Urinary bladder (tissue), 4 donors: ENCODE measurements around the gene DKKL1. TPM values are rescaled to one million over a fixed set of nuclear protein-coding genes. Genes with fewer than 3 reads are reported as not detected.
A peak's percentile ranks its signal among the peaks of the same experiment; 100 is the strongest.
"Not testable (repeated sequence)": the region's sequence is repeated elsewhere in the genome, so short reads cannot be mapped to it uniquely, and the experiment has no call there.

Source experiments
- DNase-seq: peaks from one replicate; pipeline ENCODE4 v3.0.0-alpha.2; 2015; ENCODE audit errors: extremely low spot score
- H3K27ac ChIP-seq: one replicate; pipeline ENCODE4 v1.5.1; 2013; ENCODE audit warnings: low read depth, mild to moderate bottlenecking, moderate library complexity
- H3K36me3 ChIP-seq: one replicate; pipeline ENCODE4 v1.6.1; 2013; ENCODE audit warnings: mild to moderate bottlenecking, moderate library complexity; ENCODE audit not compliant: insufficient read depth
- H3K4me1 ChIP-seq: one replicate; pipeline ENCODE4 v1.6.1; 2013; ENCODE audit warnings: mild to moderate bottlenecking, moderate library complexity; ENCODE audit not compliant: insufficient read depth
- H3K4me3 ChIP-seq: one replicate; pipeline ENCODE4 v1.5.1; 2013; ENCODE audit warnings: low read depth, low read length
- WGBS: extraction: QIAGEN DNeasy Blood & Tissue Kit; methylation state at CpG from one replicate; pipeline ENCODE4 v1.1.7; 2013; 5-methylcytosine and 5-hydroxymethylcytosine counted together
- polyA plus RNA-seq: library from polyadenylated mRNA; stranded (reverse); fragments of 200-250 nt; gene quantifications from one replicate; pipeline ENCODE4 v1.2.3, GENCODE V29; 2013
- total RNA-seq: library from RNA; depleted of rRNA; stranded (reverse); fragments of >200 nt; gene quantifications from one replicate; pipeline ENCODE4 v1.2.3, GENCODE V29; 2014
- donor health status: healthy with polysubstance abuse.
- donor health status: healthy.

The DKKL1 gene
- total RNA-seq (not detected), polyA plus RNA-seq (0.46 TPM)

DNA sequence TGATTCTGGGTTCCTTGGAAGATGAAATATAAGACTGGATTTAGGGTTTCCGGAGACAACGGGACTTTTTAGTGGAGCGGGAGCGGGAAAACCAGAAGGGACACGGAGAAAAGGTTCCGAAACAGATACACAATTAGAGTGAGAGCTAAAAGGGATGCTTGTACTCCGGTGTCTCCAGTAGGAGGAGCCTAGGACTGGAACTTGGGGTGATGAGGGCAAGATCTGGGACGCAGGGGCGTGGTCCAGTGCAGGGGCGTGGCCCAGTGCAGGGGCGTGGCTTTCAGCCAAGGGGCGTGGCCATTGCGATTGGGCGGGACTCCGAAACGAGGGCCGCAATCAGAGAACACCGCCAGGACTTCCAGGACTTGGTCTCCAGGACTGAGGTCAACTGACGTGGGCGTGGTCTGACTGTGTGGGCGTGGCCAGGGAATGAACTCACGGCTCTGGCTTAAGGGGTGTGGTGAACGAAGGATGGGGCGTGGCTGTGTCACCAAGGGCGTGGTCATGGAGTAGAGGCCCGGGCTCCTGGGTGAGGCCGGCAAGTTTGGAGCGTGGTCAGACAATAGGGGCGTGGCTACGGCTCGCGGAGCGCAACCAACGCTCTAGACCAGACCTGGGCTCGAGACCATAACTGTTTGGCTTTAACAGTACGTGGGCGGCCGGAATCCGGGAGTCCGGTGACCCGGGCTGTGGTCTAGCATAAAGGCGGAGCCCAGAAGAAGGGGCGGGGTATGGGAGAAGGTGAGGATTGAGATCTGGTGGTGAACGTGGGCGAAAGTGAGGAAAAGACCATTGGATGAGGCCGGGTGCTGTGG lies at the start of gene DKKL1:
TSS of gene DKKL1 (plus strand) at position 610 of the 815 bp plus-strand sequence. CDS start at position 732, 122 bp downstream.
- Histone ChIP-seq H3K36me3 (no peaks in the 10 kb centered on the region), H3K4me3 (peak within 1 kb of the TSS; percentile 63), H3K4me1 (no peaks in the 10 kb centered on the region), H3K27ac (peak within 1 kb of the TSS; percentile 30)
- WGBS = 1% methylated on average over 46 of the region's 46 CpGs
- peak; percentile 93 for DNase-seq

DNA sequence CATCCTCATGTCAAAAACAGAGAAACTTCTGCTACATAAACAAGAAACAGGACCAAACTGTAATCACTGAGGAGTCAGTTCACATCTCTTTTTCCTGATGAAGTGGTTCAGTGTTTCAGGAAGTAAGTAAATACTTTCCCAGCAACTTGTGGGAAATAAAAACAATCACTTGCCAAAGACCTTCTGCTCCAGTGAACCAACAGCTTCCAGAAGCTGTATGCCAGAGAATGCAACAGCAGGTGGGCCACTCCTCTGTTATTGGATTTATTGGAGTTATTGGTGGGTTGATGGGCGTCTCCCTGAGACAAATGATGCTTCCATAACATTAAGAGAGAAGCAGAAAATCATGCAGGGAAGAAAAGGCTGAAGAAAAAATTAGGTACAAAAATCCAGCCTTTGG lies 48.6 kb upstream of the DKKL1 start:
- no peak overlapping the region for H3K4me3 ChIP-seq
- H3K27ac ChIP-seq = no peak overlapping the region
- 77% methylated on average over 1 of the region's 1 CpG for WGBS
- no peaks in the 10 kb centered on the region for H3K4me1 ChIP-seq
- DNase-seq = no peak
- H3K36me3 ChIP-seq = no peaks in the 10 kb centered on the region

DNA sequence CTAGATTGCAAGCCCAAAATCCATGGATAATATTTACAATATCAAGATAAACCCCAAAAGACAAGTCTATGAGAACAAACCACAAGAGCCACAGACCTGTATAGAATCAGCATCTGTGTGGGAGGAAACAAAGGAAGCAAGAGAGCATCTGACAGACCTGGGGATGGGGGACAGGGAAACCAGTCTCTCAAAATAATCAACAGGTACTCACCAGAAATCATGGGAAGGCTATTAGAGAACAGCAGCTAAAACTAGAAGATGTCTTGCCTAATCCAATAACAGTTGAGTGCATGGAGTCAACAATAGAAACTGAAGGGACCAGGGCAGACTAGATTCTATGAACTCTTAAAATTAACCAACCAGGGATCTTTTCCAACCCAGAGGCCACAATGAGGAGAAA lies 47.4 kb upstream of the DKKL1 start:
- no peak overlapping the region for H3K27ac ChIP-seq
- H3K4me3 ChIP-seq = no peak overlapping the region
- no peaks in the 10 kb centered on the region for H3K36me3 ChIP-seq
- H3K4me1 ChIP-seq = no peaks in the 10 kb centered on the region
- no peak for DNase-seq

- no peaks in the 10 kb centered on the region for H3K36me3 ChIP-seq
- no peak for DNase-seq
- no peaks in the 10 kb centered on the region for H3K4me1 ChIP-seq
- H3K27ac ChIP-seq = no peak overlapping the region
- no peak overlapping the region for H3K4me3 ChIP-seq
These were observed 45.4 kb upstream of the DKKL1 start for GRCh38 chr19:49318296-49318695.

- WGBS = 92% methylated on average over 38 of the region's 38 CpGs
- DNase-seq = no peak
- H3K27ac ChIP-seq = no peak within 1 kb of the TSS
These were observed 38.7 kb upstream of the DKKL1 start, which contains the start of gene SLC6A16 for GRCh38 chr19:49324801-49325576. Gene SLC6A16 (minus strand): TSS chr19:49325191. CDS start chr19:49311347, 13,844 bp downstream.

DNA sequence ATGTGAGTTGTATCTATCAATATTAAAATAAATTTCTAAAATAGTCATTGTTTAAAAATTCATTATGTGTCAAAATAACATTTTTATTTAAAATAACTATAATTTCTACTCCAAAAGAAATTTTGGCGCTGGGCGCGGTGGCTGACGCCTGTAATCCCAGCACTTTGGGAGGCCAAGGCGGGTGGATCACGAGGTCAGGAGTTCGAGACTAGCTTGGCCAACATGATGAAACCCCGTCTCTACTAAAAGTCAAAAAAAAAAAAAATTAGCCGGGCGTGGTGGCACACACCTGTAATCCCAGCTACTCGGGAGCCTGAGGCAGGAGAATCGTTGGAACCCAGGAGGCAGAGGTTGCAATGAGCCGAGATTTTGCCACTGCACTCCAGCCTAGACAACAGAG lies 37.9 kb upstream of the DKKL1 start:
- H3K27ac ChIP-seq = not testable (repeated sequence)

More at GRCh38 chr19:49324801-49325576, 38.7 kb upstream of the DKKL1 start, which contains the start of gene SLC6A16:
- H3K4me3 ChIP-seq = no peak within 1 kb of the TSS
- no peaks in the 10 kb centered on the region for H3K36me3 ChIP-seq
- no peaks in the 10 kb centered on the region for H3K4me1 ChIP-seq

GRCh38 chr19:49326165-49326704 lies 37.4 kb upstream of the DKKL1 start:
- no peak overlapping the region for H3K27ac ChIP-seq
- no peak overlapping the region for H3K4me3 ChIP-seq
- 91% methylated on average over 3 of the region's 3 CpGs for WGBS
- H3K4me1 ChIP-seq = no peaks in the 10 kb centered on the region
- H3K36me3 ChIP-seq = no peaks in the 10 kb centered on the region
- no peak for DNase-seq

More for the DNA sequence above, 37.9 kb upstream of the DKKL1 start:
- 97% methylated on average over 13 of the region's 13 CpGs for WGBS
- H3K4me3 ChIP-seq, H3K4me1 ChIP-seq, H3K36me3 ChIP-seq, DNase-seq: not testable (repeated sequence)

- DNase-seq = no peak
- 71% methylated on average over 2 of the region's 2 CpGs for WGBS
These were observed 35.7 kb upstream of the DKKL1 start for GRCh38 chr19:49327878-49328544.

GRCh38 chr19:49328741-49329140 lies 34.9 kb upstream of the DKKL1 start:
- no peaks in the 10 kb centered on the region for H3K4me1 ChIP-seq
- no peaks in the 10 kb centered on the region for H3K36me3 ChIP-seq
- 82% methylated on average over 2 of the region's 2 CpGs for WGBS
- H3K4me3 ChIP-seq = no peak overlapping the region
- H3K27ac ChIP-seq = no peak overlapping the region
- no peak for DNase-seq

More at GRCh38 chr19:49327878-49328544, 35.7 kb upstream of the DKKL1 start:
- Histone ChIP-seq H3K27ac (no peak overlapping the region), H3K4me3 (no peak overlapping the region), H3K4me1 (no peaks in the 10 kb centered on the region), H3K36me3 (no peaks in the 10 kb centered on the region)

DNA sequence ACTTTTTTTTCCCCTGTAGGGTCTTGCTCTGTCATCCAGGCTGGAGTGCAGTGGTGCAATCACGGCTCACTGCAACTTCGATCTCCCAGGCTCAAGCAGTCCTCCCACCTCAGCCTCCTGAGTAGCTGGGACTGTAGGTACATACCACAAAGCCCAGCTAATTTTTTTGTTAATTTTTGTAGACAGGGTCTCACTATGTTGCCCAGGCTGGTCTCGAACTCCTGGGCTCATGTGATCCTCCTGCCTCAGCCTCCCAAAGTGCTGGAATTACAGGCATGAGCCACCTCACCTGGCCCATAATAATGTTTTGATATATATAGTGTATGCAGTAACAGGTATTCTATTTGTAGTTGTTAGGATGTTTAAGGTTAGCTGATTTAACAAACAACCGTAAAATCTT lies 32.5 kb upstream of the DKKL1 start:
- H3K36me3 ChIP-seq, H3K27ac ChIP-seq, H3K4me1 ChIP-seq, H3K4me3 ChIP-seq, DNase-seq: not testable (repeated sequence)
- WGBS = 96% methylated on average over 4 of the region's 4 CpGs

DNA sequence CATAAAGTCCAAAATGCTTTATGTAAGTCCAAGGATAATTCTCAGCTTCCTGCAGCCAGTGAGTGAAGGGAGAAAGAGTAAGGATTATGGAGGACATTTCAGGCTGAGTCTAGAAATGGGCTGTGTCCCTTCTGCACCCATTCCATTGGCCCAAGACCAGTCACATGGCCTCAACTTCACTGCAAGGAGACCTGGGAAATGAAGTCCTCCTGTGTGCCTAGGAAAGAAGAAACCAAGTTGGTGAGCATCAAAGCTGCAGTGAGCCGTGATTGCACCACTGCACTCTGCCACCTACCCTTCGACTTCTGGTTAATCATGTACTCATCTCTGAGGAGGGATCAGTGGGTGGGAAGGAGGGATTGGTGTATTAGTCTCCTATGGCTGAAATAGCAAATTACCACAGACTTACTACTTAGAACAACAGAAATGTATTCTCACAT lies 32.0 kb upstream of the DKKL1 start:
- no peaks in the 10 kb centered on the region for H3K4me1 ChIP-seq
- DNase-seq = no peak
- H3K27ac ChIP-seq = no peak overlapping the region
- H3K36me3 ChIP-seq = no peaks in the 10 kb centered on the region
- no peak overlapping the region for H3K4me3 ChIP-seq
- 80% methylated on average over 2 of the region's 2 CpGs for WGBS

DNA sequence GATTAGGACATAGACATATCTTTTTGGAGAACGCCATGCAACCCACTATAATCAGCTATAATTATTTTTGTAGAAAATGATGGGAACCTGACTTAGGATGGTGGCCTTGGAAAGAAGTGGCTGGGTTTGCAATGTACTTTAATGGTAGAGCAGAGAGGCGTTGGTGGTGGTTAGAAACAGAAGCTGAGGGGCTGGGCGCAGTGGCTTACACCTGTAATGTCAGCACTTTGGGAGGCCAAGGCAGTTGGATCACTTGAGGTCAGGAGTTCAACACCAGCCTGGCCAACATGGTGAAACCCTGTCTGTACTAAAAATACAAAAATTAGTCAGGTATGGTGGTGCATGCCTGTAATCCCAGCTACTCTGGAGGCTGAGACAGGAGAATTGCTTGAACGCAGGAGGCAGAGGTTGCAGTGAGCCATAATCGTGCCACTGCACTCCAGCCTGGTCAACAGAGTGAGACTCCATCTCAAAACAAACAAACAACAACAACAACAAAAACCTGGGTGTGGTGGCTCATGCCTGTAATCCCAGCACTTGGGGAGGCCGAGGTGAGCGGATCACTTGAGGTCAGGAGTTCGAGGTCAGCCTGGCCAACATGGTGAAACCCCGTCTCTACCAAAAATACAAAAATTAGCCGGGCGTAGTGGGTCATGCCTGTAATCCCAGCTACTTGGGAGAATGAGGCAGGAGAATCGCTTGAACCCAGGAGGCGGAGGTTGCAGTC lies 30.8 kb upstream of the DKKL1 start:
- H3K4me3 ChIP-seq, H3K27ac ChIP-seq, DNase-seq, H3K36me3 ChIP-seq, H3K4me1 ChIP-seq: not testable (repeated sequence)
- WGBS = 90% methylated on average over 13 of the region's 13 CpGs

- 71% methylated on average over 3 of the region's 3 CpGs for WGBS
- Histone ChIP-seq H3K27ac (no peak overlapping the region), H3K36me3 (no peaks in the 10 kb centered on the region), H3K4me1 (no peaks in the 10 kb centered on the region), H3K4me3 (no peak overlapping the region)
- DNase-seq = no peak
These were observed 30.3 kb upstream of the DKKL1 start for GRCh38 chr19:49333418-49333805.
